Stomach (tissue), 4 donors: Measurements from ENCODE around the gene HS3ST1.

Source experiments
- POLR2AphosphoS5 ChIP-seq, 3 donors: sonication (generic); formaldehyde crosslinking; IDR thresholded peaks; one replicate each; pipeline ENCODE4 v1.6.1; 2016; ENCODE audit warnings: antibody characterized with exemption in 3 of 3
- TF ChIP-seq, protein P1 (sequence below), 7 experiments: fragments of 450-650 bp in 4 of 7; fragments of 200-600 bp in 3 of 7; sonication (generic) in 3 of 7; IDR thresholded peaks; one replicate each; pipeline ENCODE4 v1.5.1; 2016 to 2019; ENCODE audit warnings: antibody characterized with exemption in 7 of 7, control low read depth in 2 of 7, mild to moderate bottlenecking in 1 of 7

DNA sequence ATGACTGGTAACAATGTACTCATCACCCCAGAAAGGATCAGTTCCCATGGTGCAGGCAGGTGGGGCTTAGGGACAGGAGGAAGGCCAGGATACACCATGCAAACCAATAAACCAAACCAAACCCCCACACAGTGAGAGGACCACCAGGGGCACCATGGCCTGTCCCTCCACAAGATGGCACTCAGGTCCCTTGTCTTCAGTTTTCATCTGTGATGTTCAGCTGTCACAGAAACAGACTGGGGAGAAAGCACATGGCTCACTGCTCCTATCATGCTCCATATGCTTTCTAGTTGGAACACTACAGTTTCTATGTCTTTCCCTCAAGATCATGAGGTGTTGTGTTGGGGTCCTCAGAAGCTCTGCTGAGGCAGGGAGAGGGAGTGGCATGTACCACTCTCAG lies 10.1 kb downstream of the HS3ST1 start:
- TF ChIP-seq, protein P1, sequence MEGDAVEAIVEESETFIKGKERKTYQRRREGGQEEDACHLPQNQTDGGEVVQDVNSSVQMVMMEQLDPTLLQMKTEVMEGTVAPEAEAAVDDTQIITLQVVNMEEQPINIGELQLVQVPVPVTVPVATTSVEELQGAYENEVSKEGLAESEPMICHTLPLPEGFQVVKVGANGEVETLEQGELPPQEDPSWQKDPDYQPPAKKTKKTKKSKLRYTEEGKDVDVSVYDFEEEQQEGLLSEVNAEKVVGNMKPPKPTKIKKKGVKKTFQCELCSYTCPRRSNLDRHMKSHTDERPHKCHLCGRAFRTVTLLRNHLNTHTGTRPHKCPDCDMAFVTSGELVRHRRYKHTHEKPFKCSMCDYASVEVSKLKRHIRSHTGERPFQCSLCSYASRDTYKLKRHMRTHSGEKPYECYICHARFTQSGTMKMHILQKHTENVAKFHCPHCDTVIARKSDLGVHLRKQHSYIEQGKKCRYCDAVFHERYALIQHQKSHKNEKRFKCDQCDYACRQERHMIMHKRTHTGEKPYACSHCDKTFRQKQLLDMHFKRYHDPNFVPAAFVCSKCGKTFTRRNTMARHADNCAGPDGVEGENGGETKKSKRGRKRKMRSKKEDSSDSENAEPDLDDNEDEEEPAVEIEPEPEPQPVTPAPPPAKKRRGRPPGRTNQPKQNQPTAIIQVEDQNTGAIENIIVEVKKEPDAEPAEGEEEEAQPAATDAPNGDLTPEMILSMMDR (IDR thresholded peaks at IDR 0.05) = no peak
- no peak for TF ChIP-seq POLR2AphosphoS5 (IDR thresholded peaks at IDR 0.05)
